T-cell (primary cell): ENCODE measurements around the gene PFKP. TPM values are rescaled to one million over a fixed set of nuclear protein-coding genes. Genes with fewer than 3 reads are reported as not detected.

Experiments
- ATAC-seq, 4 experiments: fragments of 200-7000 bp in 3 of 4; fragments of 150-1000 bp in 1 of 4; cut with Tn5 transposase; replicated peaks in 1 of 4; 1 replicate in 3 of 4; 2 replicates in 1 of 4; pipeline ENCODE4 v1.10.0; 2021; ENCODE audit warnings: moderate library complexity in 3 of 4, mild to moderate bottlenecking in 2 of 4, moderate number of reproducible peaks in 1 of 4
- CTCF ChIA-PET, 2 donors: fragments of 300-600 bp; sonication (Branson Sonifier 250); formaldehyde crosslinking; loops; one replicate each; lab custom pipeline; 2022; ENCODE audit warnings: antibody characterized with exemption in 2 of 2; lab: Charles Lee
- POLR2A ChIA-PET, 2 donors: fragments of 300-600 bp; sonication (Branson Sonifier 250); formaldehyde crosslinking; loops; one replicate each; lab custom pipeline; 2022; ENCODE audit warnings: antibody characterized with exemption in 2 of 2; lab: Charles Lee
- DNase-seq, 35 experiments: peaks; one replicate each; pipeline versions ENCODE4 v3.0.0 to v3.0.0-alpha.2; 2013 to 2023
- H3K27ac ChIP-seq: one replicate; pipeline ENCODE4 v1.5.1; 2013; ENCODE audit warnings: low read length
- H3K27me3 ChIP-seq, 2 experiments: replicated peaks in 1 of 2; 1 replicate in 1 of 2; 2 replicates in 1 of 2; pipeline versions ENCODE4 v1.6.1 to v1.7.0; 2013; ENCODE audit warnings: low read length in 1 of 2, mixed read lengths in 1 of 2; ENCODE audit not compliant: control insufficient read depth in 2 of 2, insufficient read depth in 2 of 2; ENCODE audit errors: extremely low read depth in 1 of 2
- H3K36me3 ChIP-seq, 2 donors: 1 replicate in 1 of 2; 2 replicates in 1 of 2; pipeline versions ENCODE4 v1.6.1 to v1.7.0; 2013; ENCODE audit warnings: low read length in 1 of 2; ENCODE audit not compliant: control insufficient read depth in 2 of 2, insufficient read depth in 1 of 2; ENCODE audit errors: extremely low read depth in 1 of 2
- H3K4me1 ChIP-seq, 2 experiments: 1 replicate in 1 of 2; 2 replicates in 1 of 2; pipeline versions ENCODE4 v1.6.1 to v1.7.0; 2013; ENCODE audit warnings: low read length in 2 of 2, mixed read lengths in 1 of 2; ENCODE audit not compliant: insufficient read depth in 2 of 2, control insufficient read depth in 1 of 2; ENCODE audit errors: extremely low read depth in 1 of 2
- H3K4me3 ChIP-seq, 2 donors: 1 replicate in 1 of 2; 2 replicates in 1 of 2; pipeline versions ENCODE4 v1.5.1 to v1.7.0; 2013; ENCODE audit warnings: mild to moderate bottlenecking in 2 of 2, low read length in 1 of 2, moderate library complexity in 1 of 2; ENCODE audit not compliant: control insufficient read depth in 1 of 2; ENCODE audit errors: extremely low read depth in 1 of 2
- H3K9me3 ChIP-seq: 2 replicates; pipeline ENCODE4 v1.7.0; 2013
- H3K27ac Mint-ChIP-seq, 2 donors: one replicate each; pipeline ENCODE4 v1.8.0; 2020 to 2021; ENCODE audit warnings: mild to moderate bottlenecking in 2 of 2, mixed read lengths in 2 of 2
- H3K27me3 Mint-ChIP-seq, 2 donors: one replicate each; pipeline ENCODE4 v1.8.0; 2021 to 2022; ENCODE audit warnings: mixed read lengths in 2 of 2
- H3K36me3 Mint-ChIP-seq: one replicate; pipeline ENCODE4 v1.8.0; 2021; ENCODE audit warnings: mixed read lengths
- H3K4me1 Mint-ChIP-seq, 3 donors: one replicate each; pipeline ENCODE4 v1.8.0; 2020 to 2022; ENCODE audit warnings: mixed read lengths in 3 of 3, mild to moderate bottlenecking in 1 of 3
- H3K4me3 Mint-ChIP-seq, 3 donors: one replicate each; pipeline ENCODE4 v1.8.0; 2020 to 2022; ENCODE audit warnings: mild to moderate bottlenecking in 3 of 3, mixed read lengths in 3 of 3, moderate library complexity in 3 of 3
- H3K9me3 Mint-ChIP-seq, 3 donors: one replicate each; pipeline ENCODE4 v1.8.0; 2020 to 2022; ENCODE audit warnings: mixed read lengths in 3 of 3
- WGBS: methylation state at CpG from one replicate; pipeline ENCODE4 v1.1.5; 2013; ENCODE audit warnings: missing lambda C conversion rate; ENCODE audit not compliant: insufficient coverage; 5-methylcytosine and 5-hydroxymethylcytosine counted together
- total RNA-seq, 35 experiments: library from RNA in 6 of 35; stranded (reverse) in 6 of 35; fragments of 120-200 nt in 1 of 35; gene quantifications; one replicate each; pipeline versions ENCODE4 v1.2.1 to v1.2.4 and lab custom pipeline; 2013 to 2026

PFKP gene
- total RNA-seq, 5 donors from 2014 or later (not counting 1 experiment from before 2014, with no cell fraction given) = 60.7 to 84.3 (median 70.2) TPM

GRCh38 chr10:3093996-3094395 lies 26.6 kb downstream of the PFKP start:
- H3K27ac Mint-ChIP-seq = peak overlapping the region; percentile 4 to 25
- Histone ChIP-seq H3K4me3 (no peak overlapping the region), H3K36me3 (peaks cover 0 to 3% of the 10 kb centered on the region in 2 donors), H3K27me3 (no peaks in the 10 kb centered on the region), H3K27ac (no peak overlapping the region), H3K9me3 (no peaks in the 10 kb centered on the region), H3K4me1 (peaks cover 0 to 41% of the 10 kb centered on the region in 2 experiments)
- no peaks in the 10 kb centered on the region for H3K27me3 Mint-ChIP-seq
- ATAC-seq = no peak
- no peak for DNase-seq
- 98% methylated on average over 4 of the region's 5 CpGs for WGBS
- CTCF ChIA-PET = interaction anchor here in 1 of 2 donors (0.9 kb wide), 1 partner anchor 79 kb away, joined by 3 read pairs; no protein-coding TSS in a partner anchor
- no peaks in the 10 kb centered on the region for H3K9me3 Mint-ChIP-seq
- POLR2A ChIA-PET = no interaction called here
- no peak overlapping the region for H3K4me3 Mint-ChIP-seq
- H3K4me1 Mint-ChIP-seq = peaks cover 55 to 63% (median 62%) of the 10 kb centered on the region in 3 donors
- H3K36me3 Mint-ChIP-seq = peaks cover 31% of the 10 kb centered on the region

GRCh38 chr10:3094609-3095036 lies 27.3 kb downstream of the PFKP start:
- Histone ChIP-seq H3K36me3 (peaks cover 0 to 6% of the 10 kb centered on the region in 2 donors), H3K27me3 (no peaks in the 10 kb centered on the region), H3K4me1 (peaks cover 0 to 41% of the 10 kb centered on the region in 2 experiments), H3K9me3 (no peaks in the 10 kb centered on the region), H3K4me3 (no peak overlapping the region), H3K27ac (no peak overlapping the region)
- H3K4me3 Mint-ChIP-seq = peak overlapping the region in 1 of 3 donors; percentile 28
- H3K27ac Mint-ChIP-seq = peak overlapping the region; percentile 75 to 91
- ChIA-PET CTCF (interaction anchor here in 1 of 2 donors (0.9 kb wide), 1 partner anchor 79 kb away, joined by 3 read pairs; no protein-coding TSS in a partner anchor), POLR2A (no interaction called here)
- DNase-seq (no peak), ATAC-seq (no peak)
- H3K4me1 Mint-ChIP-seq = peaks cover 55 to 62% (median 56%) of the 10 kb centered on the region in 3 donors
- H3K36me3 Mint-ChIP-seq = peaks cover 33% of the 10 kb centered on the region
- H3K9me3 Mint-ChIP-seq = no peaks in the 10 kb centered on the region
- H3K27me3 Mint-ChIP-seq = no peaks in the 10 kb centered on the region
- WGBS = 94% methylated on average over 5 of the region's 5 CpGs

DNA sequence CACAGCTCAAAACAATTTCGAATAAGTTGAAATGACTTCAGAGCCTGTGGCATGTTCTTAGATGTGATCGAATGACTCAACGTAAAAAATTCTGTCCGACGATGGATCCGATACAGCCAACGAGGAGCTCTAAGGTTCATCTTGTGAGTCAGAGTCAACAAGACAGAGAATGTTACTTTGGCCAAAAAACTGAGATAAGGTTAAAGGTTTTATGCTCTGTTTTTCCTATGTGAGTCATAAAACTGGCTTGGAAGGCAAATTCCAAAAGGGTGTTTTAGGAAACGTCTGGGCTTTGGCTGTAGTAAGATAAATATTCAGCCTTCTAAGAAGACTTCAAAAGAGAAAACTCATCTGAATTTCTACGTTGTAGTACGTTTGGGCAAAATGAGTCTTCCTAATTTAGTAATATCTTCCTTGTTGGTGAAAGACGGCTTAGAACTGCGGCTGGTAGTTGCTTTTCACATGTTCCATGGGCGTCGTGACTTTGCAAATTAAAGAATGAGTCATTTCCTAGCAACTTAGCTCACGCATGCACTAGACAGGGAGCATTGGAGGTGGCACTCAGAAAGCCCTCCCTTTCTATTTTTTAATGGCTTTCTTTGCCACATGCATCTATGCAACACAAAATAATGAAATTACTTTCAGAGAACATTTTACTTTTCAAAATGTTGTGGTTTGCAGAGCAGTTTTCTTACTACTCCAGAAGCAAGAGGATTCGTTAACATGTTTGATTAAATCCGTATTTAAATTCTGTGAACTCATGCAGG lies 28.2 kb downstream of the PFKP start:
- no peaks in the 10 kb centered on the region for H3K27me3 Mint-ChIP-seq
- WGBS = 32% methylated on average over 13 of the region's 17 CpGs
- POLR2A ChIA-PET = interaction anchor here in 1 of 2 donors (0.6 kb wide), 1 partner anchor 10 kb away, joined by 15 read pairs; no protein-coding TSS in a partner anchor
- H3K4me1 ChIP-seq = peaks cover 0 to 41% of the 10 kb centered on the region in 2 experiments
- peaks cover 38% of the 10 kb centered on the region for H3K36me3 Mint-ChIP-seq
- ATAC-seq = peak; percentile 69 to 90 (median 72)
- no peak overlapping the region for H3K4me3 ChIP-seq
- H3K9me3 Mint-ChIP-seq = no peaks in the 10 kb centered on the region
- peak overlapping the region; percentile 6 for H3K27ac ChIP-seq
- peak in 8 of 35 experiments; percentile 6 to 59 (median 12) for DNase-seq
- no peaks in the 10 kb centered on the region for H3K9me3 ChIP-seq
- H3K27me3 ChIP-seq = no peaks in the 10 kb centered on the region
- CTCF ChIA-PET = no interaction called here
- peak overlapping the region; percentile 11 to 65 (median 37) for H3K4me3 Mint-ChIP-seq
- peak overlapping the region; percentile 75 to 91 for H3K27ac Mint-ChIP-seq
- peaks cover 47 to 55% (median 51%) of the 10 kb centered on the region in 3 donors for H3K4me1 Mint-ChIP-seq
- H3K36me3 ChIP-seq = peaks cover 0 to 14% of the 10 kb centered on the region in 2 donors

DNA sequence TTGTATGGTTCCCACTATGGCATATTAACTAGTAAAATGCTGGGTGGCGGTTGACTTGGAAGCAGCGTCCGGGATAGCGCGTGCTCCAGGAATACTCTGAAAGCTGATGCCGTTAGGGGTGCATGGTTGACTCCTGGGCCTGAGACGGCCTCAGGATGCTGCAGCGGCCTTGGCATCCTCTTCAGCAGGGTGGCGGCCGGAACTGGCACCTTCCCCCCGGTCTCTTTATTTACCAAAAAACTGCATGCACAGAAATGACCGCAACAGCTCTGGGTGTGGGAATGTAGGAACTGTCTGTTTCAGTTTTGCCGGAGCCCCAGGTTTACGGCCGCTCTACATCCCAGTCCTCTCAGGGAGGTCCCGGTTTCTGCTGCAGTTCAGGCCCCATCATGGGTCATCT lies 28.8 kb downstream of the PFKP start:
- Mint-ChIP-seq H3K27me3 (no peaks in the 10 kb centered on the region), H3K36me3 (peaks cover 38% of the 10 kb centered on the region), H3K4me1 (peaks cover 43 to 49% (median 45%) of the 10 kb centered on the region in 3 donors), H3K27ac (peak overlapping the region; percentile 75 to 91), H3K9me3 (no peaks in the 10 kb centered on the region), H3K4me3 (no peak overlapping the region)
- no peak overlapping the region for H3K4me3 ChIP-seq
- peaks cover 0 to 38% of the 10 kb centered on the region in 2 experiments for H3K4me1 ChIP-seq
- DNase-seq (peak in 1 of 35 experiments; percentile 8), ATAC-seq (no peak)
- POLR2A ChIA-PET = no interaction called here
- H3K27ac ChIP-seq = no peak overlapping the region
- CTCF ChIA-PET = no interaction called here
- WGBS = 88% methylated on average over 7 of the region's 16 CpGs
- peaks cover 0 to 17% of the 10 kb centered on the region in 2 donors for H3K36me3 ChIP-seq
- H3K9me3 ChIP-seq = no peaks in the 10 kb centered on the region
- H3K27me3 ChIP-seq = no peaks in the 10 kb centered on the region

DNA sequence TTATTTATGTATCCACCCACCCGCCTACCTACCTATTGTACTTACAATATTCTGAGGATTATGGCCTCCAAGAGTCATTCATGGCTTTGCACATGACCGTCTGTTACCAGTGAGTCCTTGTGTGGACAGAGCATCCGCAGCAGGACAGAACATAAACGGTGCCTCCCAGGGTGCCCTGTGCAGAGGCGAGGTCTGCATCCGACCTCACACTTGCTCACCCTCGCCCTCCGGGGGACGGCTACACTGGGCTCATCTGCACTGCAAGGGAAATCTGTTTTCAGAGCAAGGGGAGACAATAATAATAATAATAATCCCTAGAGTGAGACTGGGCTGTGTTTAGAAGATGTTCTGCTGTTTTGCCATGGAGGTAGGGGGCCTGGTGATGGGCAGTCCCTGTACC lies 29.8 kb downstream of the PFKP start:
- Mint-ChIP-seq H3K4me1 (peaks cover 34 to 42% (median 39%) of the 10 kb centered on the region in 3 donors), H3K4me3 (no peak overlapping the region), H3K27ac (no peak overlapping the region), H3K9me3 (no peaks in the 10 kb centered on the region), H3K36me3 (peaks cover 38% of the 10 kb centered on the region), H3K27me3 (no peaks in the 10 kb centered on the region)
- Histone ChIP-seq H3K27ac (no peak overlapping the region), H3K27me3 (no peaks in the 10 kb centered on the region), H3K36me3 (peaks cover 0 to 23% of the 10 kb centered on the region in 2 donors), H3K4me1 (peaks cover 0 to 33% of the 10 kb centered on the region in 2 experiments), H3K9me3 (no peaks in the 10 kb centered on the region), H3K4me3 (no peak overlapping the region)
- CTCF ChIA-PET = no interaction called here
- no peak for ATAC-seq
- WGBS = 96% methylated on average over 4 of the region's 9 CpGs
- no peak for DNase-seq
- POLR2A ChIA-PET = no interaction called here

DNA sequence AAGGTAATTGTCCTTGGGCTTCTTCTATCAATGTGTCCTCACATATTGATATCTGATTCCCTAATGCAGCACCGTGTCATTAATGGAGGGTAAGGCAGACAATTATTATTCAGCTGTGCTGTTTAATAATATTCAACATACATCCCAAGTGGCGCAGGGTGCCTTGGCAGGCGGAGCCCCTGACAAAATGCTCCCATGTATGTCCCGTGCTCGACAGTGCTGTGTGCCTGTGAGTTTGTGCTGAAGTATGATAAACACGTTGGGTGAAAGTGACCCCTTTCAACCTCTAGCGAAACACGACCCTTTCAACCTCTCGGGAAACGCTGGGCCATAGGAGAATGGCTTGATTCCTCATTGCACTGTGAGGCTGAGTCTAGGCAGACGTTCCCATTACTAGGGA lies 31.3 kb downstream of the PFKP start:
- peaks cover 21 to 30% (median 26%) of the 10 kb centered on the region in 3 donors for H3K4me1 Mint-ChIP-seq
- CTCF ChIA-PET = no interaction called here
- no peaks in the 10 kb centered on the region for H3K27me3 Mint-ChIP-seq
- H3K4me3 ChIP-seq = no peak overlapping the region
- no peak overlapping the region for H3K27ac ChIP-seq
- peaks cover 0 to 23% of the 10 kb centered on the region in 2 experiments for H3K4me1 ChIP-seq
- H3K27me3 ChIP-seq = no peaks in the 10 kb centered on the region
- H3K36me3 ChIP-seq = peaks cover under 1 to 34% of the 10 kb centered on the region in 2 donors
- H3K4me3 Mint-ChIP-seq = no peak overlapping the region
- POLR2A ChIA-PET = no interaction called here
- H3K36me3 Mint-ChIP-seq = peaks cover 40% of the 10 kb centered on the region
- no peak for ATAC-seq
- no peaks in the 10 kb centered on the region for H3K9me3 ChIP-seq
- no peak for DNase-seq
- 96% methylated on average over 5 of the region's 11 CpGs for WGBS
- no peaks in the 10 kb centered on the region for H3K9me3 Mint-ChIP-seq
- H3K27ac Mint-ChIP-seq = no peak overlapping the region
